Measurements from ENCODE around the gene EVX1.

DNA sequence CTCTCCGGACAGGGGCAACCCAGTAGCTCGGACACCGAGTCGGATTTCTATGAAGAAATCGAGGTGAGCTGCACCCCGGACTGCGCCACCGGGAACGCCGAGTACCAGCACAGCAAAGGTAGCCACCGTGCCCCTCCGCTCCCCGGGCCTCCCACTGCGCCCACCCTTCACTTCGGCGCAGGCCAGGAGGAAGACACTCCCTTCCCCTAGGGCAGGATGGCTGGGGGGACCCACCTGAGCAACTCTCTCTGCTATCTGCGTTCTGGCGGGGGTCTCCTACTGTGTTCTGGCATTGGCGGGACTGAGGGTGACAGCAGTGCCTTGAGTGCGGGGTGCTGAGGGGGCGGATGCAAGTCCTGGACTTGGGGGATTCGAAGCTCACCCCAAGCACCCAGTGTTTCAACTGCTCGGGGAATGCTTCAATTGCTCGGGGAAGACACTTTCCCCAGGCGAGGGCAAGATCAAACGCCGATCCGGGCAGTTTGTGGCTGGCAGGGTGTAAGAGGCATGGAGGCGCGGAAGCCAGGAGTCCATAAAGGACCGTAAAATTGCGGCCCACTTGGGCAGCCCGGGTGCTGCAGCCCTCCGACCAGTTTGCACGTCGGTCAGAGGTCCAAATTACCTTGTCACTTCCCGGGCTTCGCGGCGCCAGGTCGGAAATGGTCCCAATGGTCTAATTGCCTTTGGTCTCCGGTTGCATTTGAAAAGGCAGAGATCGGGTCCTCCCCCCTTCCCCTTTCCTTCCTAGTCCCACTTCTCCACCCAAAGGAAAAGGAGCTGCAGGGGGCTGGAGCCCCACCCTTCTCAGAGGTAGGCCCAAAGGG is 950 bp downstream of the EVX1 start:
- TF ChIP-seq, protein P1, sequence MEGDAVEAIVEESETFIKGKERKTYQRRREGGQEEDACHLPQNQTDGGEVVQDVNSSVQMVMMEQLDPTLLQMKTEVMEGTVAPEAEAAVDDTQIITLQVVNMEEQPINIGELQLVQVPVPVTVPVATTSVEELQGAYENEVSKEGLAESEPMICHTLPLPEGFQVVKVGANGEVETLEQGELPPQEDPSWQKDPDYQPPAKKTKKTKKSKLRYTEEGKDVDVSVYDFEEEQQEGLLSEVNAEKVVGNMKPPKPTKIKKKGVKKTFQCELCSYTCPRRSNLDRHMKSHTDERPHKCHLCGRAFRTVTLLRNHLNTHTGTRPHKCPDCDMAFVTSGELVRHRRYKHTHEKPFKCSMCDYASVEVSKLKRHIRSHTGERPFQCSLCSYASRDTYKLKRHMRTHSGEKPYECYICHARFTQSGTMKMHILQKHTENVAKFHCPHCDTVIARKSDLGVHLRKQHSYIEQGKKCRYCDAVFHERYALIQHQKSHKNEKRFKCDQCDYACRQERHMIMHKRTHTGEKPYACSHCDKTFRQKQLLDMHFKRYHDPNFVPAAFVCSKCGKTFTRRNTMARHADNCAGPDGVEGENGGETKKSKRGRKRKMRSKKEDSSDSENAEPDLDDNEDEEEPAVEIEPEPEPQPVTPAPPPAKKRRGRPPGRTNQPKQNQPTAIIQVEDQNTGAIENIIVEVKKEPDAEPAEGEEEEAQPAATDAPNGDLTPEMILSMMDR (IDR thresholded peaks at IDR 0.05) = no peak
- TF ChIP-seq POLR2A (IDR thresholded peaks at IDR 0.05) = no peak
